Glomerular visceral epithelial cell (primary cell): ENCODE measurements around the gene FLNC.

Experiments
- DNase-seq: peaks from one replicate; pipeline ENCODE4 v3.0.0-alpha.2; 2016; ENCODE audit errors: extremely low spot score

The FLNC gene

GRCh38 chr7:128846781-128847444 lies 16.7 kb downstream of the FLNC start:
- no peak for DNase-seq

- no peak for DNase-seq
These were observed 17.6 kb downstream of the FLNC start for GRCh38 chr7:128847721-128848211.

GRCh38 chr7:128848289-128849155 lies 18.3 kb downstream of the FLNC start:
- no peak for DNase-seq

GRCh38 chr7:128849156-128849515 lies 18.9 kb downstream of the FLNC start:
- DNase-seq, result no peak

GRCh38 chr7:128849804-128850490 lies 19.7 kb downstream of the FLNC start:
- DNase-seq, result no peak

- DNase-seq, result no peak
These were observed 22.5 kb downstream of the FLNC start for GRCh38 chr7:128852537-128853254.

GRCh38 chr7:128853799-128854198 lies 23.6 kb downstream of the FLNC start:
- no peak for DNase-seq

GRCh38 chr7:128854396-128854795 lies 24.2 kb downstream of the FLNC start:
- DNase-seq, result no peak

GRCh38 chr7:128855559-128855958 lies 25.4 kb downstream of the FLNC start:
- no peak for DNase-seq

- no peak for DNase-seq
These were observed 26.0 kb downstream of the FLNC start for GRCh38 chr7:128856001-128856718.

GRCh38 chr7:128858380-128859231 lies 28.4 kb downstream of the FLNC start:
- no peak for DNase-seq

- no peak for DNase-seq
These were observed 29.3 kb downstream of the FLNC start for GRCh38 chr7:128859232-128860157.

- no peak for DNase-seq
These were observed 30.2 kb downstream of the FLNC start for GRCh38 chr7:128860158-128861073.

GRCh38 chr7:128861957-128862570 lies 31.9 kb downstream of the FLNC start:
- DNase-seq, result no peak

GRCh38 chr7:128862571-128863432 lies 32.6 kb downstream of the FLNC start, which contains the start of gene ATP6V1F:
TSS of gene ATP6V1F (plus strand) at chr7:128862856. CDS start at chr7:128862905, 49 bp downstream.
- DNase-seq, result peak; percentile 98

GRCh38 chr7:128863433-128863989 lies 33.3 kb downstream of the FLNC start:
- DNase-seq, result peak; percentile 72
